HCT116 (cell line): ENCODE results near the gene CHD2. TPM values are rescaled to one million over a fixed set of nuclear protein-coding genes. Genes with fewer than 3 reads are reported as not detected.

Experiments
- ATAC-seq: fragments of 200-7000 bp; cut with Tn5 transposase; 2 replicates; pipeline ENCODE4 v1.9.1; 2020; ENCODE audit warnings: mild to moderate bottlenecking, moderate library complexity
- BruUV-seq: library from RNA; stranded (reverse); fragments of 400-500 nt; replicated peaks from 2 replicates; lab custom pipeline; 2021; lab: Mats Ljungman, UMichigan
- CTCF ChIA-PET: fragments of 300-600 bp; sonication (Branson Sonifier 250); formaldehyde crosslinking; loops from one replicate; lab custom pipeline; 2021; ENCODE audit warnings: antibody characterized with exemption; lab: Charles Lee
- POLR2A ChIA-PET: fragments of 300-600, 350-600 bp; sonication (Branson Sonifier 250); formaldehyde crosslinking; loops from one replicate; lab custom pipeline; 2021; ENCODE audit warnings: antibody characterized with exemption; lab: Charles Lee
- RAD21 ChIA-PET, 2 experiments: fragments of 300-600 bp; sonication (Branson Sonifier 250); formaldehyde crosslinking; loops; one replicate each; lab custom pipeline; 2023; ENCODE audit warnings: low total read pairs in 2 of 2; ENCODE audit not compliant: uncharacterized antibody in 2 of 2, unreplicated experiment in 2 of 2, low non-redundant PET in 1 of 2; lab: Charles Lee
- DNase-seq: peaks from one replicate; pipeline ENCODE4 v3.0.0-alpha.2; 2010; ENCODE audit warnings: low read depth, low spot score
- H2AFZ ChIP-seq: fragments of 200-600 bp; shearing (Covaris generic), sonication (generic); 2 replicates; pipeline ENCODE4 v1.6.1; 2017; ENCODE audit warnings: low read depth, mixed run types, mixed read lengths, antibody characterized with exemption, low read length; ENCODE audit not compliant: poor library complexity, severe bottlenecking
- H3K27ac ChIP-seq: 2 replicates; pipeline ENCODE4 v1.5.1; 2012; ENCODE audit warnings: low read depth, low read length
- H3K27me3 ChIP-seq: fragments of 200-600 bp; sonication (generic); 2 replicates; pipeline ENCODE4 v1.6.1; 2016; ENCODE audit warnings: mixed run types, low read length, mixed read lengths; ENCODE audit not compliant: insufficient read depth
- H3K36me3 ChIP-seq, 2 experiments: fragments of 200-500 bp in 1 of 2; fragments of 200-600 bp in 1 of 2; sonication (Bioruptor generic) in 1 of 2; sonication (generic) in 1 of 2; 2 replicates each; pipeline versions ENCODE4 v1.5.1 to v1.6.1; 2014 to 2016; ENCODE audit warnings: low read length in 2 of 2, inconsistent platforms in 1 of 2, mixed read lengths in 1 of 2, mixed run types in 1 of 2; ENCODE audit not compliant: insufficient read depth in 2 of 2, control insufficient read depth in 1 of 2
- H3K4me1 ChIP-seq, 2 experiments: fragments of 200-600 bp in 1 of 2; sonication (generic) in 1 of 2; 2 replicates each; pipeline versions ENCODE4 v1.5.1 to v1.6.1; 2012 to 2017; ENCODE audit warnings: low read length in 2 of 2, inconsistent platforms in 1 of 2, mild to moderate bottlenecking in 1 of 2, mixed read lengths in 1 of 2, mixed run types in 1 of 2, moderate library complexity in 1 of 2; ENCODE audit not compliant: insufficient read depth in 2 of 2, control insufficient read depth in 1 of 2
- H3K4me2 ChIP-seq: fragments of 200-600 bp; sonication (generic); 2 replicates; pipeline ENCODE4 v1.6.1; 2017; ENCODE audit warnings: mixed run types, low read length, mixed read lengths
- H3K4me3 ChIP-seq, 2 experiments: fragments of 200-600 bp in 1 of 2; sonication (generic) in 1 of 2; replicated peaks in 1 of 2; 2 replicates each; pipeline ENCODE4 v1.5.1; 2011 to 2016; ENCODE audit warnings: low read length in 2 of 2, control low read depth in 1 of 2, low read depth in 1 of 2, mild to moderate bottlenecking in 1 of 2, mixed read lengths in 1 of 2, mixed run types in 1 of 2
- H3K79me2 ChIP-seq: fragments of 200-600 bp; sonication (generic); 2 replicates; pipeline ENCODE4 v1.6.1; 2017; ENCODE audit warnings: mild to moderate bottlenecking, mixed run types, low read length, moderate library complexity, mixed read lengths; ENCODE audit not compliant: insufficient read depth
- H3K9ac ChIP-seq: fragments of 200-600 bp; sonication (generic); 2 replicates; pipeline ENCODE4 v1.6.1; 2016; ENCODE audit warnings: low read length, mixed read lengths
- H3K9me2 ChIP-seq: fragments of 200-600 bp; sonication (generic), shearing (Covaris generic); 2 replicates; pipeline ENCODE4 v1.6.1; 2017; ENCODE audit warnings: mixed run types, mild to moderate bottlenecking, moderate library complexity; ENCODE audit not compliant: insufficient read depth
- H3K9me3 ChIP-seq, 2 experiments: fragments of 200-500 bp in 1 of 2; fragments of 200-600 bp in 1 of 2; sonication (Bioruptor generic) in 1 of 2; sonication (generic) in 1 of 2; 2 replicates each; pipeline ENCODE4 v1.6.1; 2014 to 2017; ENCODE audit warnings: low read length in 2 of 2, mixed read lengths in 2 of 2, inconsistent platforms in 1 of 2, low read depth in 1 of 2, mild to moderate bottlenecking in 1 of 2, mixed run types in 1 of 2, moderate library complexity in 1 of 2; ENCODE audit not compliant: control insufficient read depth in 1 of 2, insufficient read depth in 1 of 2
- H4K20me1 ChIP-seq: fragments of 200-600 bp; sonication (generic), shearing (Covaris generic); 2 replicates; pipeline ENCODE4 v1.6.1; 2017; ENCODE audit warnings: mixed run types, mild to moderate bottlenecking, moderate library complexity; ENCODE audit not compliant: insufficient read depth
- CBX3 ChIP-seq: IDR thresholded peaks from 2 replicates; pipeline ENCODE4 v1.6.1; 2012; ENCODE audit warnings: low read depth
- CEBPB ChIP-seq: IDR thresholded peaks from 2 replicates; pipeline ENCODE4 v1.6.1; 2012; ENCODE audit warnings: low read depth
- EZH2 ChIP-seq: fragments of 200-600 bp; sonication (generic); IDR thresholded peaks from 2 replicates; pipeline ENCODE4 v1.6.1; 2017; ENCODE audit warnings: antibody characterized with exemption, mixed run types
- EZH2phosphoT487 ChIP-seq: fragments of 200-600 bp; IDR thresholded peaks from 2 replicates; pipeline ENCODE4 v1.6.1; 2018; ENCODE audit warnings: antibody characterized with exemption, borderline replicate concordance
- FOSL1 ChIP-seq: IDR thresholded peaks from 2 replicates; pipeline ENCODE4 v1.6.1; 2012; ENCODE audit warnings: low read depth
- JUND ChIP-seq: IDR thresholded peaks from 2 replicates; pipeline ENCODE4 v1.6.1; 2012
- MAX ChIP-seq: IDR thresholded peaks from 2 replicates; pipeline ENCODE4 v1.6.1; 2012
- POLR2A ChIP-seq: IDR thresholded peaks from 2 replicates; pipeline ENCODE4 v1.7.0; 2011; ENCODE audit warnings: borderline replicate concordance; ENCODE audit not compliant: insufficient read depth, insufficient read length; ENCODE audit errors: extremely low read depth
- POLR2AphosphoS5 ChIP-seq: IDR thresholded peaks from 2 replicates; pipeline ENCODE4 v1.6.1; 2011; ENCODE audit warnings: mild to moderate bottlenecking, low read depth, low read length, moderate library complexity
- SP1 ChIP-seq: IDR thresholded peaks from 2 replicates; pipeline ENCODE4 v1.6.1; 2012; ENCODE audit warnings: low read depth
- SRF ChIP-seq: IDR thresholded peaks from 2 replicates; pipeline ENCODE4 v1.6.1; 2012; ENCODE audit warnings: low read depth
- ZBTB33 ChIP-seq: IDR thresholded peaks from 2 replicates; pipeline ENCODE4 v1.6.1; 2011; ENCODE audit warnings: mild to moderate bottlenecking, low read length, moderate library complexity; ENCODE audit not compliant: insufficient replicate concordance; ENCODE audit errors: extremely low read depth
- ZFX ChIP-seq: fragments of 450-650 bp; IDR thresholded peaks from 2 replicates; pipeline ENCODE4 v1.6.1; 2017
- ZNF274 ChIP-seq: fragments of 200-500 bp; sonication (Bioruptor generic); IDR thresholded peaks from 2 replicates; pipeline ENCODE4 v1.6.1; 2014; ENCODE audit warnings: mild to moderate bottlenecking, low read depth, low read length, inconsistent platforms
- intact Hi-C: fragments of 100-400 bp; cut with micrococcal nuclease; formaldehyde crosslinking; loops from 2 replicates; pipeline ENCODE4 v1.10.0; 2022
- total RNA-seq: library from RNA; stranded (reverse); gene quantifications from one replicate; pipeline ENCODE4 v1.2.1, GENCODE V29; 2021; ENCODE audit not compliant: unreplicated experiment

CHD2 gene
- total RNA-seq, 1 experiment from 2014 or later = 116 TPM

- POLR2A ChIA-PET = no interaction called here
- Histone ChIP-seq H3K79me2 (no peaks in the 10 kb centered on the region), H2AFZ (no peak overlapping the region), H3K9ac (no peak overlapping the region), H4K20me1 (no peaks in the 10 kb centered on the region), H3K9me2 (no peaks in the 10 kb centered on the region), H3K9me3 (no peaks in the 10 kb centered on the region)
- TF ChIP-seq EZH2 (no peak), CEBPB (no peak), SP1 (no peak), CBX3 (no peak)
- TF ChIP-seq, all 23 proteins: peak for 0
- ChIA-PET CTCF (no interaction called here), RAD21 (no interaction called here)
- no peak overlapping the region for H3K4me3 ChIP-seq
- no peaks in the 10 kb centered on the region for H3K4me1 ChIP-seq
- no peaks in the 10 kb centered on the region for H3K36me3 ChIP-seq
- ATAC-seq (no peak), DNase-seq (no peak)
- BruUV-seq = no TSS peak
- no peak overlapping the region for H3K27ac ChIP-seq
- intact Hi-C loops = no loop called here
- no peak overlapping the region for H3K4me2 ChIP-seq
- no peaks in the 10 kb centered on the region for H3K27me3 ChIP-seq
Observed at GRCh38 chr15:93044301-93045190, 144.4 kb downstream of the CHD2 start.

GRCh38 chr15:93045191-93045785, 145.2 kb downstream of the CHD2 start:
- Histone ChIP-seq H3K4me1 (no peaks in the 10 kb centered on the region), H2AFZ (no peak overlapping the region), H3K9me3 (no peaks in the 10 kb centered on the region), H3K4me3 (no peak overlapping the region), H3K79me2 (no peaks in the 10 kb centered on the region), H3K27me3 (no peaks in the 10 kb centered on the region), H3K4me2 (no peak overlapping the region), H4K20me1 (no peaks in the 10 kb centered on the region), H3K27ac (no peak overlapping the region), H3K9ac (no peak overlapping the region), H3K9me2 (no peaks in the 10 kb centered on the region), H3K36me3 (no peaks in the 10 kb centered on the region)
- BruUV-seq = no TSS peak
- ATAC-seq (no peak), DNase-seq (no peak)
- POLR2A ChIA-PET = no interaction called here
- intact Hi-C loops = no loop called here
- CTCF ChIA-PET = no interaction called here
- TF ChIP-seq FOSL1 (no peak), ZFX (no peak), ZBTB33 (no peak), CBX3 (no peak), POLR2AphosphoS5 (no peak), MAX (no peak), SRF (no peak), ZNF274 (no peak), POLR2A (no peak), JUND (no peak), EZH2phosphoT487 (no peak)
- RAD21 ChIA-PET = no interaction called here
